ENCODE measurements around the gene UBA6.

- TF ChIP-seq MAZ (IDR thresholded peaks at IDR 0.05; ENCODE audit: borderline replicate concordance, low read depth, low read length) (no peak), RFX5 (IDR thresholded peaks at IDR 0.05; ENCODE audit: low read depth, low read length) (no peak), POLR2A (IDR thresholded peaks at IDR 0.05; ENCODE audit: low read depth, low read length) (no peak), CHD1 (IDR thresholded peaks at IDR 0.05; ENCODE audit: low read depth, low read length) (no peak)
- TF ChIP-seq, protein P1, sequence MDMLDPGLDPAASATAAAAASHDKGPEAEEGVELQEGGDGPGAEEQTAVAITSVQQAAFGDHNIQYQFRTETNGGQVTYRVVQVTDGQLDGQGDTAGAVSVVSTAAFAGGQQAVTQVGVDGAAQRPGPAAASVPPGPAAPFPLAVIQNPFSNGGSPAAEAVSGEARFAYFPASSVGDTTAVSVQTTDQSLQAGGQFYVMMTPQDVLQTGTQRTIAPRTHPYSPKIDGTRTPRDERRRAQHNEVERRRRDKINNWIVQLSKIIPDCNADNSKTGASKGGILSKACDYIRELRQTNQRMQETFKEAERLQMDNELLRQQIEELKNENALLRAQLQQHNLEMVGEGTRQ (IDR thresholded peaks at IDR 0.05; ENCODE audit: low read depth, low read length): no peak
- TF ChIP-seq, protein P2, sequence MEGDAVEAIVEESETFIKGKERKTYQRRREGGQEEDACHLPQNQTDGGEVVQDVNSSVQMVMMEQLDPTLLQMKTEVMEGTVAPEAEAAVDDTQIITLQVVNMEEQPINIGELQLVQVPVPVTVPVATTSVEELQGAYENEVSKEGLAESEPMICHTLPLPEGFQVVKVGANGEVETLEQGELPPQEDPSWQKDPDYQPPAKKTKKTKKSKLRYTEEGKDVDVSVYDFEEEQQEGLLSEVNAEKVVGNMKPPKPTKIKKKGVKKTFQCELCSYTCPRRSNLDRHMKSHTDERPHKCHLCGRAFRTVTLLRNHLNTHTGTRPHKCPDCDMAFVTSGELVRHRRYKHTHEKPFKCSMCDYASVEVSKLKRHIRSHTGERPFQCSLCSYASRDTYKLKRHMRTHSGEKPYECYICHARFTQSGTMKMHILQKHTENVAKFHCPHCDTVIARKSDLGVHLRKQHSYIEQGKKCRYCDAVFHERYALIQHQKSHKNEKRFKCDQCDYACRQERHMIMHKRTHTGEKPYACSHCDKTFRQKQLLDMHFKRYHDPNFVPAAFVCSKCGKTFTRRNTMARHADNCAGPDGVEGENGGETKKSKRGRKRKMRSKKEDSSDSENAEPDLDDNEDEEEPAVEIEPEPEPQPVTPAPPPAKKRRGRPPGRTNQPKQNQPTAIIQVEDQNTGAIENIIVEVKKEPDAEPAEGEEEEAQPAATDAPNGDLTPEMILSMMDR (conservative IDR thresholded peaks at IDR 0.05; ENCODE audit: low read depth, low read length): no peak
Observed at GRCh38 chr4:67750691-67751090, 49.7 kb upstream of the UBA6 start.
